OCI-LY1 (cell line): ENCODE results near the gene SYNDIG1.

Experiments
- CTCF ChIP-seq: fragments of 200-600 bp; sonication (generic), shearing (Covaris generic); IDR thresholded peaks from 2 replicates; pipeline ENCODE4 v1.5.1; 2017; ENCODE audit warnings: mild to moderate bottlenecking, antibody characterized with exemption, low read length, moderate library complexity, mixed read lengths
- EZH2 ChIP-seq: fragments of 200-600 bp; sonication (generic), shearing (Covaris generic); IDR thresholded peaks from 2 replicates; pipeline ENCODE4 v1.8.0; 2017; ENCODE audit warnings: borderline replicate concordance, mixed run types, mild to moderate bottlenecking, antibody characterized with exemption, low read length, moderate library complexity, mixed read lengths

- TF ChIP-seq CTCF (no peak), EZH2 (no peak)
These were observed 112.2 kb downstream of the SYNDIG1 start for GRCh38 chr20:24581443-24582170.
